HepG2 (cell line): Measurements from ENCODE around the gene METRNL. TPM values are rescaled to one million over a fixed set of nuclear protein-coding genes. Genes with fewer than 3 reads are reported as not detected.

ENCODE experiments used
- ATAC-seq: fragments of 200-7000 bp; cut with Tn5 transposase; 3 replicates; pipeline ENCODE4 v1.9.1; 2020; ENCODE audit warnings: mild to moderate bottlenecking, moderate library complexity
- BruUV-seq: library from RNA; stranded (reverse); fragments of 400-500 nt; replicated peaks from 2 replicates; lab custom pipeline; 2021; lab: Mats Ljungman, UMichigan
- CTCF ChIA-PET: fragments of 300-600 bp; formaldehyde crosslinking; extraction: SDS; loops from one replicate; lab custom pipeline; 2021; ENCODE audit warnings: low total read pairs, inconsistent platforms, low intra/inter-chr PET ratio; lab: Yijun Ruan, JAX
- POLR2A ChIA-PET: fragments of 350-600 bp; sonication (Branson Sonifier 250); formaldehyde crosslinking; loops from one replicate; lab custom pipeline; 2020; ENCODE audit warnings: antibody characterized with exemption, inconsistent platforms; lab: Yijun Ruan, JAX
- DNase-seq: peaks from one replicate; pipeline ENCODE4 v3.0.0-alpha.2; 2015; ENCODE audit warnings: low spot score
- FAIRE-seq: peaks from 3 replicates; lab custom pipeline; 2011; peaks lifted over from hg19 to GRCh38; lab: Jason Lieb, UNC
- H2AFZ ChIP-seq: one replicate; pipeline ENCODE4 v1.6.1; 2011; ENCODE audit warnings: low read length, inconsistent platforms
- H3K27ac ChIP-seq: fragments of 300-600 bp; 3 replicates; pipeline ENCODE4 v1.8.0; 2011; ENCODE audit warnings: mixed run types, mild to moderate bottlenecking, mixed read lengths, low read length, inconsistent platforms; ENCODE audit not compliant: insufficient read depth; ENCODE audit errors: extremely low read length
- H3K27me3 ChIP-seq, 2 experiments: fragments of 200-600 bp in 1 of 2; 2 replicates in 1 of 2; 3 replicates in 1 of 2; pipeline versions ENCODE4 v1.6.0 to v1.8.0; 2011; ENCODE audit warnings: low read length in 2 of 2, mild to moderate bottlenecking in 2 of 2, moderate library complexity in 2 of 2, inconsistent platforms in 1 of 2; ENCODE audit not compliant: insufficient read depth in 2 of 2, control insufficient read depth in 1 of 2
- H3K36me3 ChIP-seq, 2 experiments: fragments of 200-600 bp in 1 of 2; replicated peaks in 1 of 2; 2 replicates in 1 of 2; 3 replicates in 1 of 2; pipeline versions ENCODE4 v1.5.1 to v1.8.0; 2011; ENCODE audit warnings: low read length in 2 of 2, inconsistent platforms in 1 of 2; ENCODE audit not compliant: insufficient read depth in 2 of 2, control insufficient read depth in 1 of 2
- H3K4me1 ChIP-seq: 2 replicates; pipeline ENCODE4 v1.5.1; 2012; ENCODE audit warnings: low read length, inconsistent platforms; ENCODE audit not compliant: insufficient read depth
- H3K4me2 ChIP-seq: 2 replicates; pipeline ENCODE4 v1.6.0; 2011; ENCODE audit warnings: low read depth, low read length, inconsistent platforms
- H3K4me3 ChIP-seq, 3 experiments: fragments of 200-600 bp in 1 of 3; sonication (generic), shearing (Covaris generic) in 1 of 3; replicated peaks in 1 of 3; 2 replicates each; pipeline ENCODE4 v1.5.1; 2011 to 2016; ENCODE audit warnings: low read length in 3 of 3, inconsistent platforms in 2 of 3, low read depth in 2 of 3, mild to moderate bottlenecking in 2 of 3, control low read depth in 1 of 3, mixed read lengths in 1 of 3; ENCODE audit not compliant: insufficient read depth in 1 of 3
- H3K79me2 ChIP-seq: one replicate; pipeline ENCODE4 v1.6.1; 2011; ENCODE audit warnings: low read length, inconsistent platforms; ENCODE audit not compliant: insufficient read depth
- H3K9ac ChIP-seq: 2 replicates; pipeline ENCODE4 v1.6.0; 2011; ENCODE audit warnings: mild to moderate bottlenecking, low read depth, low read length, inconsistent platforms; ENCODE audit not compliant: insufficient read depth
- H3K9me3 ChIP-seq: 2 replicates; pipeline ENCODE4 v1.5.1; 2012; ENCODE audit warnings: mild to moderate bottlenecking, low read length
- H4K20me1 ChIP-seq: 2 replicates; pipeline ENCODE4 v1.6.0; 2011; ENCODE audit warnings: inconsistent platforms, mild to moderate bottlenecking, low read length, moderate library complexity; ENCODE audit not compliant: insufficient read depth
- CBFB ChIP-seq: sonication (generic); formaldehyde crosslinking; IDR thresholded peaks from 2 replicates; pipeline ENCODE4 v1.4.0; 2020; ENCODE audit warnings: missing genetic modification reagents
- CENPT ChIP-seq: sonication (generic); formaldehyde crosslinking; IDR thresholded peaks from 2 replicates; pipeline ENCODE4 v1.8.0; 2022; ENCODE audit warnings: low read depth, mild to moderate bottlenecking, moderate library complexity, missing genetic modification reagents
- NFKB2 ChIP-seq: sonication (generic); formaldehyde crosslinking; IDR thresholded peaks from 2 replicates; pipeline ENCODE4 v1.4.0; 2020; ENCODE audit warnings: missing genetic modification reagents, borderline replicate concordance
- NFYC ChIP-seq: IDR thresholded peaks from 2 replicates; pipeline ENCODE4 v1.6.1; 2016; ENCODE audit warnings: missing genetic modification reagents, missing compliant biosample characterization
- ZNF317 ChIP-seq: sonication (generic); formaldehyde crosslinking; IDR thresholded peaks from 2 replicates; pipeline ENCODE4 v1.5.0; 2020; ENCODE audit warnings: mild to moderate bottlenecking, missing genetic modification reagents
- WGBS: methylation state at CpG from one replicate; pipeline ENCODE4 v1.1.6; 2017; ENCODE audit warnings: low lambda C conversion rate; 5-methylcytosine and 5-hydroxymethylcytosine counted together
- in situ Hi-C: cut with HindIII; loops from 2 replicates; pipeline ENCODE4 v1.10.0; 2017; ENCODE audit warnings: low pct_unique_long_range_greater_than_20kb; ENCODE audit not compliant: extremely low pct_ligation_motif_present
- intact Hi-C: fragments of 100-400 bp; cut with micrococcal nuclease; formaldehyde crosslinking; loops from one replicate; pipeline ENCODE4 v1.10.0; 2022; ENCODE audit not compliant: unreplicated experiment
- polyA plus RNA-seq, 8 experiments: library from polyadenylated mRNA; depleted of rRNA in 3 of 8; stranded (reverse) in 7 of 8; unstranded in 1 of 8; fragments of >200 nt; fragmentation: Illumina TruSeq in 4 of 8; extraction: Trizol in 4 of 8; gene quantifications; 2 replicates each; pipeline versions ENCODE4 v1.2.1 to v1.2.3, GENCODE V29; 2011 to 2016; ENCODE audit warnings: low read depth in 4 of 8, missing spikeins in 1 of 8, mixed read lengths in 1 of 8; ENCODE audit not compliant: insufficient read depth in 1 of 8
- total RNA-seq, 5 experiments: library from RNA; depleted of rRNA; stranded (reverse); fragments of >200 nt; fragmentation: Illumina TruSeq; extraction: Trizol; gene quantifications; 2 replicates each; pipeline ENCODE4 v1.2.3, GENCODE V29; 2016; ENCODE audit warnings: low read depth in 1 of 5
- TF ChIP-seq, protein P1 (sequence below): sonication (generic); formaldehyde crosslinking; IDR thresholded peaks from 2 replicates; pipeline ENCODE4 v1.4.0; 2020; ENCODE audit warnings: missing genetic modification reagents
- TF ChIP-seq, protein P2 (sequence below): sonication (generic); formaldehyde crosslinking; IDR thresholded peaks from 2 replicates; pipeline ENCODE4 v1.8.1; 2023; ENCODE audit warnings: mild to moderate bottlenecking, inconsistent platforms, moderate library complexity, missing genetic modification reagents, borderline replicate concordance
- TF ChIP-seq, protein P3 (sequence below): sonication (generic); formaldehyde crosslinking; IDR thresholded peaks from 2 replicates; pipeline ENCODE4 v1.4.0; 2020; ENCODE audit warnings: missing genetic modification reagents, borderline replicate concordance

METRNL gene
- total and polyA plus RNA-seq, 2 of the 13 experiments (the other 11 are each of a cell fraction or from before 2014, with no cell fraction given), result 0.66 to 0.84 TPM

DNA sequence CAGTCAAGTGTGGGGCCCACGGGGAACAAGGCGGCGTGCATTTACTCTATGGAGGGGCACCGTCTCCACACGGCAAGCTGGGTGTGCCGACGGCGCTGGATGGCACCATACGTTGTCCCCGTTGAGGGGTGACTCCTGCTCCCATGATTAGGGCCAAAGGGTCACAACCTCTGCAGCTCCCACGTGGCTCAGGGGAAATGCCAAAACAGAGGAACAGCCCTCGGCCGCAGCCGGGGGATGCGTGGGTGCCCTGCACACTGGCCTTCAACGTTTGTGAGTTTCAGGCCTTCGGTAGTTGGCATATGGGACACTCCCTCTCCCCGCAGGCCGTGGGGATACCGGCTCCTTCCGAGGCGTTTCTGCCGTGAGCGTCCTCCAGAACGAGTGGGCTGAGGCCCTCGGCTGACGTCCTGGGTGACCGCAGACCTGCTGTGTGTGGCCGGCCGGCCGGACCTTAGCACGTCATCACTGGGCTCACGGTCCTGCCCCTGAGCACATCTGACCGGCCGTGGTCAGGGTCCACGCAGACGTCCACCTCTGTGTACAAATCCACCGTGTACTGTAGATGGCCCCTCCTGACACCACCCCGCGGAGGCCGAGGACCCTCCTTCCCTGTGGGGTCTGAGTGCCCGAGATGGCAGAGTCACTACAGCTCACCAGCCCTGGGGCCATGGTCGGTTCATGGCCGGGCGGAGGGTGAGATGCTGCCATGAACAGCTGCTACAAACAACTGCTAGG lies 4.8 kb upstream of the METRNL start:
- Histone ChIP-seq H3K4me3 (no peak overlapping the region), H3K9me3 (no peaks in the 10 kb centered on the region), H3K9ac (no peak overlapping the region), H3K27ac (no peak overlapping the region), H3K4me1 (peaks cover 9% of the 10 kb centered on the region), H3K4me2 (no peak overlapping the region), H3K36me3 (no peaks in the 10 kb centered on the region)
- intact Hi-C loops, result no loop called here
- POLR2A ChIA-PET, result no interaction called here
- DNase-seq, result no peak
- TF ChIP-seq CBFB (CRISPR knock-in tag) (no peak), ZNF317 (CRISPR knock-in tag) (no peak), NFKB2 (CRISPR knock-in tag) (peak; percentile 8; the same call in 1 of the 2 replicates), NFYC (CRISPR knock-in tag) (no peak), CENPT (CRISPR knock-in tag) (peak; percentile 50; the same call in 1 of the 2 replicates)
- TF ChIP-seq, protein P1, sequence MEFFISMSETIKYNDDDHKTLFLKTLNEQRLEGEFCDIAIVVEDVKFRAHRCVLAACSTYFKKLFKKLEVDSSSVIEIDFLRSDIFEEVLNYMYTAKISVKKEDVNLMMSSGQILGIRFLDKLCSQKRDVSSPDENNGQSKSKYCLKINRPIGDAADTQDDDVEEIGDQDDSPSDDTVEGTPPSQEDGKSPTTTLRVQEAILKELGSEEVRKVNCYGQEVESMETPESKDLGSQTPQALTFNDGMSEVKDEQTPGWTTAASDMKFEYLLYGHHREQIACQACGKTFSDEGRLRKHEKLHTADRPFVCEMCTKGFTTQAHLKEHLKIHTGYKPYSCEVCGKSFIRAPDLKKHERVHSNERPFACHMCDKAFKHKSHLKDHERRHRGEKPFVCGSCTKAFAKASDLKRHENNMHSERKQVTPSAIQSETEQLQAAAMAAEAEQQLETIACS (CRISPR knock-in tag), result no peak
- TF ChIP-seq, protein P2, sequence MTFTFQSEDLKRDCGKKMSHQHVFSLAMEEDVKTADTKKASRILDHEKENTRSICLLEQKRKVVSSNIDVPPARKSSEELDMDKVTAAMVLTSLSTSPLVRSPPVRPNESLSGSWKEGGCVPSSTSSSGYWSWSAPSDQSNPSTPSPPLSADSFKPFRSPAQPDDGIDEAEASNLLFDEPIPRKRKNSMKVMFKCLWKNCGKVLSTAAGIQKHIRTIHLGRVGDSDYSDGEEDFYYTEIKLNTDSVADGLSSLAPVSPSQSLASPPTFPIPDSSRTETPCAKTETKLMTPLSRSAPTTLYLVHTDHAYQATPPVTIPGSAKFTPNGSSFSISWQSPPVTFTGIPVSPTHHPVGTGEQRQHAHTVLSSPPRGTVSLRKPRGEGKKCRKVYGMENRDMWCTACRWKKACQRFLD, result no peak
- TF ChIP-seq, protein P3, sequence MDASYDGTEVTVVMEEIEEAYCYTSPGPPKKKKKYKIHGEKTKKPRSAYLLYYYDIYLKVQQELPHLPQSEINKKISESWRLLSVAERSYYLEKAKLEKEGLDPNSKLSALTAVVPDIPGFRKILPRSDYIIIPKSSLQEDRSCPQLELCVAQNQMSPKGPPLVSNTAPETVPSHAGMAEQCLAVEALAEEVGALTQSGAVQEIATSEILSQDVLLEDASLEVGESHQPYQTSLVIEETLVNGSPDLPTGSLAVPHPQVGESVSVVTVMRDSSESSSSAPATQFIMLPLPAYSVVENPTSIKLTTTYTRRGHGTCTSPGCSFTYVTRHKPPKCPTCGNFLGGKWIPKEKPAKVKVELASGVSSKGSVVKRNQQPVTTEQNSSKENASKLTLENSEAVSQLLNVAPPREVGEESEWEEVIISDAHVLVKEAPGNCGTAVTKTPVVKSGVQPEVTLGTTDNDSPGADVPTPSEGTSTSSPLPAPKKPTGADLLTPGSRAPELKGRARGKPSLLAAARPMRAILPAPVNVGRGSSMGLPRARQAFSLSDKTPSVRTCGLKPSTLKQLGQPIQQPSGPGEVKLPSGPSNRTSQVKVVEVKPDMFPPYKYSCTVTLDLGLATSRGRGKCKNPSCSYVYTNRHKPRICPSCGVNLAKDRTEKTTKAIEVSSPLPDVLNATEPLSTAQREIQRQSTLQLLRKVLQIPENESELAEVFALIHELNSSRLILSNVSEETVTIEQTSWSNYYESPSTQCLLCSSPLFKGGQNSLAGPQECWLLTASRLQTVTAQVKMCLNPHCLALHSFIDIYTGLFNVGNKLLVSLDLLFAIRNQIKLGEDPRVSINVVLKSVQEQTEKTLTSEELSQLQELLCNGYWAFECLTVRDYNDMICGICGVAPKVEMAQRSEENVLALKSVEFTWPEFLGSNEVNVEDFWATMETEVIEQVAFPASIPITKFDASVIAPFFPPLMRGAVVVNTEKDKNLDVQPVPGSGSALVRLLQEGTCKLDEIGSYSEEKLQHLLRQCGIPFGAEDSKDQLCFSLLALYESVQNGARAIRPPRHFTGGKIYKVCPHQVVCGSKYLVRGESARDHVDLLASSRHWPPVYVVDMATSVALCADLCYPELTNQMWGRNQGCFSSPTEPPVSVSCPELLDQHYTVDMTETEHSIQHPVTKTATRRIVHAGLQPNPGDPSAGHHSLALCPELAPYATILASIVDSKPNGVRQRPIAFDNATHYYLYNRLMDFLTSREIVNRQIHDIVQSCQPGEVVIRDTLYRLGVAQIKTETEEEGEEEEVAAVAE (CRISPR knock-in tag), result no peak
- TF ChIP-seq, all 625 proteins: peak for 2
- CTCF ChIA-PET, result no interaction called here
- Histone ChIP-seq H3K79me2 (no peaks in the 10 kb centered on the region), H4K20me1 (peaks cover 10% of the 10 kb centered on the region; the same call in 1 of the 2 replicates), H2AFZ (no peak overlapping the region), H3K27me3 (peaks cover 53 to 93% of the 10 kb centered on the region in 2 experiments)
- BruUV-seq, result no TSS peak
- in situ Hi-C loops, result no loop called here
- FAIRE-seq (no peak), ATAC-seq (no peak)
- 52% methylated on average over 24 of the region's 45 CpGs for WGBS
